NCI-H2196 (cell line): ENCODE results near the gene SPATA16.

Experiments used
- DNase-seq: peaks from one replicate; lab custom pipeline; 2025; ENCODE audit not compliant: unreplicated experiment; lab: John Stamatoyannopoulos, UW

Gene SPATA16

DNA sequence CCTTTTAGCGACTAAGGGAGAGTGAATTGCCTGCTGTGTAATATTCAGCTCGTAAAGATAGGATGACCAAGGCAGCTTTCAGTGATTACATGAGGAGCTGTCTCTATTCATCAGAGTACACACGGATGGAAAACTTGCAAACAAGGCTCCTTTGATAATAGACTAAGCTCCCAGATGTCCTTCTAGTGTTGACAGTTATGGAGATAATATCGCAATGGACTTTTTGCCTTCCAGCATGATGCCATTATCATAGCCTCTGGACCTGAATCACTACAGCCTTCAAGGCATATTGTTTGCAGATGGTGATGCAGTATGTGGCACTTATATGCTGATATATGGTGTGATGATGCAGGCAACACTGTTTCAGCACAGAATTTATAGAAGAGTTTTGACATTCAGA is 296.6 kb downstream of the SPATA16 start:
- DNase-seq, result no peak

DNA sequence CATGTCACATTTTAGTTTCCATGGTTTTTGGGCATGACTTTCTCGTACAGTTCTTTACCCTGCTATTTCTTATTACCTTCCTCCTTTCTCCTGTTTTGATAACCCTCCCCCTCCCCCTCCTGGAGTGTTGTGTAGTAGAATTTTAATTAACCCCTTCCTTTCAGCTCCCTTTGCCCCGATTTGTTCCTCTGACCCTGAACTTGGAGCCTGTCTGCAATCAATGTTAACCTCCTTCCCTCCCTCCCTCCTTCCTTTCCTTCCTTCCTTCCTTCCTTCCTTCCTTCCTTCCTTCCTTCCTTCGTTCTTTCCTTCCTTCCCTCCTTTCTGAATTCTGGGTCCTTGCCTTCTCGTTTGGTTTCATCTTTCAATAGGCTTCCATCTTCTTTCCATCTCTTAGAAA is 300.1 kb downstream of the SPATA16 start:
- no peak for DNase-seq

DNA sequence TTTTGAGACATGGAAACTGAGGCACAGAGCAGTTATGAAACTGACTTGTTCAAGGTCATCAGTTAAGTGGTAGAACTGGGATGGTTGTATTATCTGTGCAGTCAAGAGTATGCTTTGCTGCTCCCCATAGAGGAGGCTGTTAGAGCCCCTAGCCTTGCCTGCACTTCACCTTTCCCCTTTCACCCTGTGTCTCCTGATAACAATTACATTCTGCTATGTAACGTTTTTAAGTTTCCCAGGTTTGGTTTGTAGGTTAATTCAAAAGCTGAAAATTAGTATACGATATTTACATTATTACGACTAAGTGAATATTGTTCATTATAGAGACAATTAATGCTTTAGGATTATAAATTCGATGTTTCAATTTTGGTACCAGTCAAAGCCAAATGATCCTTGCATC is 300.6 kb downstream of the SPATA16 start:
- no peak for DNase-seq

DNA sequence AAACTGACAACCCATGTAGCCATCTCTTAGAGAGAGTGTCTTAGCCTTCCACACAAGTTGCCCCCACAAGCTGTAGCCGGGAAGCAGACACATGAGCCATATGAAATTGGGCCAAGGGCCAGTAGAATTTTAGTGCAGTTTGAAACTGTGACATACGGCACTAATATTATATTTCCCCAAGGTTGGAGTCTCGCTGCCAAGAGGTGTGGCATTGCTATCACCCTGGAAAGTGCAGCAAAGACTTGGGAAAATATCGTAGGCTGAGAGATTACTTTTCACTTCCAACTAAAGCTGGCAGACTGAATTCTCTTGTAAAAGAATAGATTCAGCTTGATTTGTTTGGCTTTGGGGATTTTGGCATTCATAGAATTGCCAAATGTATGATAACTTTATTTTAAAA is 301.4 kb downstream of the SPATA16 start:
- DNase-seq, result no peak
